H1 (cell line): ENCODE data around the gene SOST. TPM values are rescaled to one million over a fixed set of nuclear protein-coding genes. Genes with fewer than 3 reads are reported as not detected.

Source experiments
- RNF2 ChIP-seq: fragments of 200-900, 300-1000 bp; sonication (generic); IDR thresholded peaks from 2 replicates; pipeline ENCODE4 v1.7.1; 2016; ENCODE audit warnings: borderline replicate concordance, low read depth, mild to moderate bottlenecking, antibody characterized with exemption, low read length; ENCODE audit not compliant: poor library complexity, severe bottlenecking; ENCODE audit errors: missing control alignments
- SAP30 ChIP-seq: fragments of 300-600 bp; sonication (generic); IDR thresholded peaks from 2 replicates; pipeline ENCODE4 v1.7.1; 2012; ENCODE audit warnings: low read length, moderate library complexity, mild to moderate bottlenecking, inconsistent platforms; ENCODE audit not compliant: insufficient read depth, insufficient replicate concordance
- polyA plus RNA-seq, 7 experiments: library from polyadenylated mRNA; depleted of rRNA in 3 of 7; stranded (reverse) in 5 of 7; unstranded in 2 of 7; fragments of >200 nt in 5 of 7; fragments of 200-250 nt in 2 of 7; gene quantifications; 1 replicate in 5 of 7; 2 replicates in 1 of 7; 4 replicates in 1 of 7; pipeline versions ENCODE4 v1.2.1 to v1.2.3, GENCODE V29; 2011 to 2013; ENCODE audit warnings: missing spikeins in 2 of 7, mixed read lengths in 2 of 7
- total RNA-seq: library from RNA; stranded (reverse); fragmentation: NEBNext Ultra II Directional; extraction: Animal tissue kit (Norgen Biotek cat#: 25700); gene quantifications from 2 replicates; pipeline ENCODE4 v1.2.1, GENCODE V29; 2021
- TF ChIP-seq, protein P1 (sequence below): fragments of 300-600 bp; sonication (generic); IDR thresholded peaks from 2 replicates; pipeline ENCODE4 v1.7.1; 2012; ENCODE audit warnings: low read length, moderate library complexity, mild to moderate bottlenecking, inconsistent platforms; ENCODE audit not compliant: insufficient replicate concordance
- TF ChIP-seq, protein P2 (sequence below), 3 experiments: IDR thresholded peaks; 1 replicate in 2 of 3; 2 replicates in 1 of 3; pipeline versions ENCODE4 v1.5.1 to v1.6.1; 2011; ENCODE audit warnings: low read length in 3 of 3, mild to moderate bottlenecking in 3 of 3, inconsistent platforms in 2 of 3, low read depth in 1 of 3, moderate library complexity in 1 of 3; ENCODE audit not compliant: insufficient read depth in 1 of 3; ENCODE audit errors: control extremely low read depth in 1 of 3
- TF ChIP-seq, protein P3 (sequence below): IDR thresholded peaks from 2 replicates; pipeline ENCODE4 v1.6.1; 2011; ENCODE audit warnings: low read depth, mild to moderate bottlenecking, low read length; ENCODE audit not compliant: insufficient read depth

The SOST gene
- total and polyA plus RNA-seq, 2 of the 8 experiments (the other 6 are each of a cell fraction or from before 2014, with no cell fraction given) = 0.08 TPM; not detected in 1

DNA sequence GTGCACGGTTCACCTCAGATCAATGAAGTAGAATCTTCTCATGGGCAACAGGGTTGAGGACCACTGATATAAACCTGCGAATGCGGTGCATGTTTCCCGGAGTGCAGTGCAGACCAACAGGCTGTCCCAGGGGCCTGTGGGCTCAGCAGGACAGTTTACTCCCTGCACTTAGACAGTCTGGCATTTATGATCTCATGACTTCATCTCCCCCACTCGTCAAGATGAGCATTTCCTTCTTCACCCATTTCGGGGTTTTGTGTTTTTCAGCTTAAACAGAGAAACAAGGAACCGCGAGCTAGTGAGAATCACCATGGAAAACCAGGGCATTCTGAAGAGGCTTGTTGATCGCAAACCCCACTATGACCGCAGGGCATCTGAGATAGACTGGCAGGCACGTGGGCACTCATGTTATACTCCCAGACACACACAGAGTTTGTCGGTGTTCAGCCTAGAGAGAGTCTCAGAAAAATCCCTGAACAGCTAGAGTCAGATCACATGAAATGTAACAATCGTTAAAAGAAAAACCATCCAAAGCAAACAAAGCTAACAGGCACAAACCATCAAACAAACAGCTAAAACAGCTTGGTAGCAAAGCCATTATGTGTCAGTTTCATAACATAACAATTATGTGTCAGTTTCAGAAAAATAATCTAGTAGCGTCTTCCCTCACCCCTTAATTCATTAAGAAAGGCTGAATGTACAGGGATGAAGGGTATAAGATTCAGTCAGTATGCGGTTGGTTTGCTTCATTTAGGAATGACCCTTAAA, 24.5 kb upstream of the SOST start (continued):
- TF ChIP-seq, protein P1, sequence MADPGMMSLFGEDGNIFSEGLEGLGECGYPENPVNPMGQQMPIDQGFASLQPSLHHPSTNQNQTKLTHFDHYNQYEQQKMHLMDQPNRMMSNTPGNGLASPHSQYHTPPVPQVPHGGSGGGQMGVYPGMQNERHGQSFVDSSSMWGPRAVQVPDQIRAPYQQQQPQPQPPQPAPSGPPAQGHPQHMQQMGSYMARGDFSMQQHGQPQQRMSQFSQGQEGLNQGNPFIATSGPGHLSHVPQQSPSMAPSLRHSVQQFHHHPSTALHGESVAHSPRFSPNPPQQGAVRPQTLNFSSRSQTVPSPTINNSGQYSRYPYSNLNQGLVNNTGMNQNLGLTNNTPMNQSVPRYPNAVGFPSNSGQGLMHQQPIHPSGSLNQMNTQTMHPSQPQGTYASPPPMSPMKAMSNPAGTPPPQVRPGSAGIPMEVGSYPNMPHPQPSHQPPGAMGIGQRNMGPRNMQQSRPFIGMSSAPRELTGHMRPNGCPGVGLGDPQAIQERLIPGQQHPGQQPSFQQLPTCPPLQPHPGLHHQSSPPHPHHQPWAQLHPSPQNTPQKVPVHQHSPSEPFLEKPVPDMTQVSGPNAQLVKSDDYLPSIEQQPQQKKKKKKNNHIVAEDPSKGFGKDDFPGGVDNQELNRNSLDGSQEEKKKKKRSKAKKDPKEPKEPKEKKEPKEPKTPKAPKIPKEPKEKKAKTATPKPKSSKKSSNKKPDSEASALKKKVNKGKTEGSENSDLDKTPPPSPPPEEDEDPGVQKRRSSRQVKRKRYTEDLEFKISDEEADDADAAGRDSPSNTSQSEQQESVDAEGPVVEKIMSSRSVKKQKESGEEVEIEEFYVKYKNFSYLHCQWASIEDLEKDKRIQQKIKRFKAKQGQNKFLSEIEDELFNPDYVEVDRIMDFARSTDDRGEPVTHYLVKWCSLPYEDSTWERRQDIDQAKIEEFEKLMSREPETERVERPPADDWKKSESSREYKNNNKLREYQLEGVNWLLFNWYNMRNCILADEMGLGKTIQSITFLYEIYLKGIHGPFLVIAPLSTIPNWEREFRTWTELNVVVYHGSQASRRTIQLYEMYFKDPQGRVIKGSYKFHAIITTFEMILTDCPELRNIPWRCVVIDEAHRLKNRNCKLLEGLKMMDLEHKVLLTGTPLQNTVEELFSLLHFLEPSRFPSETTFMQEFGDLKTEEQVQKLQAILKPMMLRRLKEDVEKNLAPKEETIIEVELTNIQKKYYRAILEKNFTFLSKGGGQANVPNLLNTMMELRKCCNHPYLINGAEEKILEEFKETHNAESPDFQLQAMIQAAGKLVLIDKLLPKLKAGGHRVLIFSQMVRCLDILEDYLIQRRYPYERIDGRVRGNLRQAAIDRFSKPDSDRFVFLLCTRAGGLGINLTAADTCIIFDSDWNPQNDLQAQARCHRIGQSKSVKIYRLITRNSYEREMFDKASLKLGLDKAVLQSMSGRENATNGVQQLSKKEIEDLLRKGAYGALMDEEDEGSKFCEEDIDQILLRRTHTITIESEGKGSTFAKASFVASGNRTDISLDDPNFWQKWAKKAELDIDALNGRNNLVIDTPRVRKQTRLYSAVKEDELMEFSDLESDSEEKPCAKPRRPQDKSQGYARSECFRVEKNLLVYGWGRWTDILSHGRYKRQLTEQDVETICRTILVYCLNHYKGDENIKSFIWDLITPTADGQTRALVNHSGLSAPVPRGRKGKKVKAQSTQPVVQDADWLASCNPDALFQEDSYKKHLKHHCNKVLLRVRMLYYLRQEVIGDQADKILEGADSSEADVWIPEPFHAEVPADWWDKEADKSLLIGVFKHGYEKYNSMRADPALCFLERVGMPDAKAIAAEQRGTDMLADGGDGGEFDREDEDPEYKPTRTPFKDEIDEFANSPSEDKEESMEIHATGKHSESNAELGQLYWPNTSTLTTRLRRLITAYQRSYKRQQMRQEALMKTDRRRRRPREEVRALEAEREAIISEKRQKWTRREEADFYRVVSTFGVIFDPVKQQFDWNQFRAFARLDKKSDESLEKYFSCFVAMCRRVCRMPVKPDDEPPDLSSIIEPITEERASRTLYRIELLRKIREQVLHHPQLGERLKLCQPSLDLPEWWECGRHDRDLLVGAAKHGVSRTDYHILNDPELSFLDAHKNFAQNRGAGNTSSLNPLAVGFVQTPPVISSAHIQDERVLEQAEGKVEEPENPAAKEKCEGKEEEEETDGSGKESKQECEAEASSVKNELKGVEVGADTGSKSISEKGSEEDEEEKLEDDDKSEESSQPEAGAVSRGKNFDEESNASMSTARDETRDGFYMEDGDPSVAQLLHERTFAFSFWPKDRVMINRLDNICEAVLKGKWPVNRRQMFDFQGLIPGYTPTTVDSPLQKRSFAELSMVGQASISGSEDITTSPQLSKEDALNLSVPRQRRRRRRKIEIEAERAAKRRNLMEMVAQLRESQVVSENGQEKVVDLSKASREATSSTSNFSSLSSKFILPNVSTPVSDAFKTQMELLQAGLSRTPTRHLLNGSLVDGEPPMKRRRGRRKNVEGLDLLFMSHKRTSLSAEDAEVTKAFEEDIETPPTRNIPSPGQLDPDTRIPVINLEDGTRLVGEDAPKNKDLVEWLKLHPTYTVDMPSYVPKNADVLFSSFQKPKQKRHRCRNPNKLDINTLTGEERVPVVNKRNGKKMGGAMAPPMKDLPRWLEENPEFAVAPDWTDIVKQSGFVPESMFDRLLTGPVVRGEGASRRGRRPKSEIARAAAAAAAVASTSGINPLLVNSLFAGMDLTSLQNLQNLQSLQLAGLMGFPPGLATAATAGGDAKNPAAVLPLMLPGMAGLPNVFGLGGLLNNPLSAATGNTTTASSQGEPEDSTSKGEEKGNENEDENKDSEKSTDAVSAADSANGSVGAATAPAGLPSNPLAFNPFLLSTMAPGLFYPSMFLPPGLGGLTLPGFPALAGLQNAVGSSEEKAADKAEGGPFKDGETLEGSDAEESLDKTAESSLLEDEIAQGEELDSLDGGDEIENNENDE = no peak
- TF ChIP-seq SAP30 (no peak), RNF2 (no peak)
- TF ChIP-seq, protein P2, sequence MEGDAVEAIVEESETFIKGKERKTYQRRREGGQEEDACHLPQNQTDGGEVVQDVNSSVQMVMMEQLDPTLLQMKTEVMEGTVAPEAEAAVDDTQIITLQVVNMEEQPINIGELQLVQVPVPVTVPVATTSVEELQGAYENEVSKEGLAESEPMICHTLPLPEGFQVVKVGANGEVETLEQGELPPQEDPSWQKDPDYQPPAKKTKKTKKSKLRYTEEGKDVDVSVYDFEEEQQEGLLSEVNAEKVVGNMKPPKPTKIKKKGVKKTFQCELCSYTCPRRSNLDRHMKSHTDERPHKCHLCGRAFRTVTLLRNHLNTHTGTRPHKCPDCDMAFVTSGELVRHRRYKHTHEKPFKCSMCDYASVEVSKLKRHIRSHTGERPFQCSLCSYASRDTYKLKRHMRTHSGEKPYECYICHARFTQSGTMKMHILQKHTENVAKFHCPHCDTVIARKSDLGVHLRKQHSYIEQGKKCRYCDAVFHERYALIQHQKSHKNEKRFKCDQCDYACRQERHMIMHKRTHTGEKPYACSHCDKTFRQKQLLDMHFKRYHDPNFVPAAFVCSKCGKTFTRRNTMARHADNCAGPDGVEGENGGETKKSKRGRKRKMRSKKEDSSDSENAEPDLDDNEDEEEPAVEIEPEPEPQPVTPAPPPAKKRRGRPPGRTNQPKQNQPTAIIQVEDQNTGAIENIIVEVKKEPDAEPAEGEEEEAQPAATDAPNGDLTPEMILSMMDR (IDR thresholded peaks at IDR 0.05; ENCODE audit: control extremely low read depth in 1 of 3, insufficient read depth in 1 of 3, low read depth in 1 of 3, low read length in 3 of 3) = no peak
- TF ChIP-seq, protein P3, sequence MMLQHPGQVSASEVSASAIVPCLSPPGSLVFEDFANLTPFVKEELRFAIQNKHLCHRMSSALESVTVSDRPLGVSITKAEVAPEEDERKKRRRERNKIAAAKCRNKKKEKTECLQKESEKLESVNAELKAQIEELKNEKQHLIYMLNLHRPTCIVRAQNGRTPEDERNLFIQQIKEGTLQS = no peak
